ENCODE data around the gene OR2S2. TPM values are rescaled to one million over a fixed set of nuclear protein-coding genes. Genes with fewer than 3 reads are reported as not detected.
"Not testable (repeated sequence)": the region's sequence is repeated elsewhere in the genome, so short reads cannot be mapped to it uniquely, and the experiment has no call there.

The OR2S2 gene
- total RNA-seq, 1 experiment from 2014 or later: not detected

GRCh38 chr9:35917261-35917660 is 40.7 kb downstream of the OR2S2 start:
- no peak for DNase-seq (ENCODE audit: low read depth in 1 of 2, low spot score in 2 of 2)
- Histone ChIP-seq H3K27ac (no peak overlapping the region), H3K27me3 (replicated peaks) (no peaks in the 10 kb centered on the region), H3K4me3 (no peak overlapping the region), H3K4me1 (replicated peaks) (no peaks in the 10 kb centered on the region), H3K36me3 (no peaks in the 10 kb centered on the region), H3K9me3 (replicated peaks) (no peaks in the 10 kb centered on the region)

GRCh38 chr9:35915681-35916294 is 42.2 kb downstream of the OR2S2 start:
- H3K36me3 ChIP-seq: no peaks in the 10 kb centered on the region
- peaks cover 1% of the 10 kb centered on the region; the same call in 1 of the 2 replicates for H3K4me1 ChIP-seq (replicated peaks)
- no peaks in the 10 kb centered on the region for H3K9me3 ChIP-seq (replicated peaks)
- no peaks in the 10 kb centered on the region for H3K27me3 ChIP-seq (replicated peaks)
- no peak overlapping the region for H3K4me3 ChIP-seq
- no peak for DNase-seq (ENCODE audit: low read depth in 1 of 2, low spot score in 2 of 2)
- H3K27ac ChIP-seq: no peak overlapping the region

GRCh38 chr9:35914301-35914807 is 43.6 kb downstream of the OR2S2 start:
- Histone ChIP-seq H3K27me3 (replicated peaks) (no peaks in the 10 kb centered on the region), H3K36me3 (no peaks in the 10 kb centered on the region), H3K27ac (no peak overlapping the region), H3K9me3 (replicated peaks) (no peaks in the 10 kb centered on the region), H3K4me1 (replicated peaks) (peaks cover 12% of the 10 kb centered on the region), H3K4me3 (no peak overlapping the region)
- peak; percentile 18 to 47 for DNase-seq (ENCODE audit: low read depth in 1 of 2, low spot score in 2 of 2)

GRCh38 chr9:35913429-35913828 is 44.5 kb downstream of the OR2S2 start:
- not testable (repeated sequence) for H3K9me3 ChIP-seq (replicated peaks); H3K27ac ChIP-seq; H3K4me3 ChIP-seq; H3K27me3 ChIP-seq (replicated peaks); DNase-seq (ENCODE audit: low read depth in 1 of 2, low spot score in 2 of 2); H3K36me3 ChIP-seq
- peaks cover 21% of the 10 kb centered on the region for H3K4me1 ChIP-seq (replicated peaks)

- H3K4me3 ChIP-seq: no peak overlapping the region
- no peaks in the 10 kb centered on the region for H3K36me3 ChIP-seq
- no peaks in the 10 kb centered on the region for H3K9me3 ChIP-seq (replicated peaks)
- peaks cover 26% of the 10 kb centered on the region for H3K4me1 ChIP-seq (replicated peaks)
- no peak for DNase-seq (ENCODE audit: low read depth in 1 of 2, low spot score in 2 of 2)
- no peak overlapping the region for H3K27ac ChIP-seq
- H3K27me3 ChIP-seq (replicated peaks): no peaks in the 10 kb centered on the region
These were observed 45.1 kb downstream of the OR2S2 start for GRCh38 chr9:35912791-35913400.

GRCh38 chr9:35911690-35912089 is 46.3 kb downstream of the OR2S2 start:
- no peak overlapping the region for H3K27ac ChIP-seq
- peaks cover 38% of the 10 kb centered on the region for H3K4me1 ChIP-seq (replicated peaks)
- no peaks in the 10 kb centered on the region for H3K9me3 ChIP-seq (replicated peaks)
- DNase-seq (ENCODE audit: low read depth in 1 of 2, low spot score in 2 of 2): no peak
- no peaks in the 10 kb centered on the region for H3K27me3 ChIP-seq (replicated peaks)
- H3K4me3 ChIP-seq: no peak overlapping the region
- no peaks in the 10 kb centered on the region for H3K36me3 ChIP-seq

GRCh38 chr9:35910613-35911359 is 47.2 kb downstream of the OR2S2 start:
- Histone ChIP-seq H3K9me3 (replicated peaks) (no peaks in the 10 kb centered on the region), H3K27ac (no peak overlapping the region), H3K4me1 (replicated peaks) (peaks cover 47% of the 10 kb centered on the region), H3K27me3 (replicated peaks) (no peaks in the 10 kb centered on the region), H3K4me3 (no peak overlapping the region), H3K36me3 (no peaks in the 10 kb centered on the region)
- peak in 1 of 2 experiments; percentile 23 for DNase-seq (ENCODE audit: low read depth in 1 of 2, low spot score in 2 of 2)

GRCh38 chr9:35909687-35910612 is 48.0 kb downstream of the OR2S2 start:
- Histone ChIP-seq H3K9me3 (replicated peaks) (no peaks in the 10 kb centered on the region), H3K4me1 (replicated peaks) (peaks cover 56% of the 10 kb centered on the region), H3K27ac (no peak overlapping the region), H3K36me3 (no peaks in the 10 kb centered on the region), H3K27me3 (replicated peaks) (no peaks in the 10 kb centered on the region), H3K4me3 (no peak overlapping the region)
- DNase-seq (ENCODE audit: low read depth in 1 of 2, low spot score in 2 of 2): no peak

- Histone ChIP-seq H3K4me1 (replicated peaks) (peaks cover 58% of the 10 kb centered on the region), H3K4me3 (no peak within 1 kb of the TSS), H3K27me3 (replicated peaks) (no peaks in the 10 kb centered on the region), H3K27ac (peak within 1 kb of the TSS; percentile 94), H3K36me3 (no peaks in the 10 kb centered on the region), H3K9me3 (replicated peaks) (no peaks in the 10 kb centered on the region)
- no peak for DNase-seq (ENCODE audit: low read depth in 1 of 2, low spot score in 2 of 2)
These were observed 48.7 kb downstream of the OR2S2 start, which contains the start of gene SPAAR for GRCh38 chr9:35909274-35909673. TSS of gene SPAAR (plus strand) at chr9:35909490. CDS start at chr9:35910464, 974 bp downstream.

GRCh38 chr9:35908504-35909125 is 49.3 kb downstream of the OR2S2 start:
- Histone ChIP-seq H3K4me3 (no peak overlapping the region), H3K9me3 (replicated peaks) (no peaks in the 10 kb centered on the region), H3K36me3 (no peaks in the 10 kb centered on the region), H3K27ac (peak overlapping the region; percentile 94), H3K4me1 (replicated peaks) (peaks cover 58% of the 10 kb centered on the region), H3K27me3 (replicated peaks) (no peaks in the 10 kb centered on the region)
- DNase-seq (ENCODE audit: low read depth in 1 of 2, low spot score in 2 of 2): peak; percentile 0 to 53

- H3K27ac ChIP-seq: peak overlapping the region; percentile 94
- H3K9me3 ChIP-seq (replicated peaks): no peaks in the 10 kb centered on the region
- peak; percentile 81 to 85 for DNase-seq (ENCODE audit: low read depth in 1 of 2, low spot score in 2 of 2)
- H3K36me3 ChIP-seq: no peaks in the 10 kb centered on the region
- no peaks in the 10 kb centered on the region for H3K27me3 ChIP-seq (replicated peaks)
- peaks cover 58% of the 10 kb centered on the region for H3K4me1 ChIP-seq (replicated peaks)
- no peak overlapping the region for H3K4me3 ChIP-seq
These were observed 50.0 kb downstream of the OR2S2 start for GRCh38 chr9:35907711-35908503.
